ENCODE measurements around the gene SDC4.

SDC4 gene

GRCh38 chr20:45318386-45318939 is 29.8 kb downstream of the SDC4 start:
- no peak for DNase-seq (ENCODE audit: low spot score)

- no peak for DNase-seq (ENCODE audit: low spot score)
These were observed 30.4 kb downstream of the SDC4 start for GRCh38 chr20:45317826-45318225.

DNA sequence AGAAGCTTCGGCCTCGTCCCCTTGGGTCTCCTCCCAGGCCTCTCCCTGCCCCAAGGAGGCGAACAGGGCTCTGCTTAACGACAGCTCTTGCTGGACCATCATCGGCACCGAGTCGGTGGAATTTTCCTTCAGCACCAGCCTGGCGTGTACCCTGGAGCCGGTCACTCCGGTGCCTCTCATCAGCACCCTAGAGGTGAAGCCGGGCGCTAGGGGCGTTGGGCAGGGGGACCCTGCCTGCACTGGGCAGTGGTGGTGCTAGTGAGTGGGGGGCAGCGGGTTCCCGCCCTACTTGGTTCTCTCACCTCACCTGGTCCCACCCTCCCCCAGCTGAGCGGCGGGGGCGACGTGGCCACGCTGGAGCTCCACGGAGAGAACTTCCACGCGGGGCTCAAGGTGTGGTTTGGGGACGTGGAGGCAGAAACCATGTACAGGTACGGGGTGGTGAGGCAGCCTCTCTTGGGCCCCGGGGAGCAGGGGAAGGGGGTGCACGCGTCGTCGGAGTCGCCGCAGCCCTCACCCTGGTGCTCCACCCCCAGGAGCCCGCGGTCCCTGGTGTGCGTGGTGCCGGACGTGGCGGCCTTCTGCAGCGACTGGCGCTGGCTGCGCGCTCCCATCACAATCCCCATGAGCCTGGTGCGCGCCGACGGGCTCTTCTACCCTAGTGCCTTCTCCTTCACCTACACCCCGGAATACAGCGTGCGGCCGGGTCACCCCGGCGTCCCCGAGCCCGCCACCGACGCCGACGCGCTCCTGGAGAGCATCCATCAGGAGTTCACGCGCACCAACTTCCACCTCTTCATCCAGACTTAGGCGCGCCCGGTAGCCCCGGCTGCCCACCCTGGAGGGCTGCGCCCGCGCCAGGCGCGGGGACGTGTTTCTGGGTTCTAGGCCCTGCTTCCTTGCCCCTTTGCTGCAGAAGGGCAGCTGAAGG is 31.8 kb downstream of the SDC4 start:
- DNase-seq (ENCODE audit: low spot score): no peak

GRCh38 chr20:45315672-45316071 is 32.6 kb downstream of the SDC4 start:
- DNase-seq (ENCODE audit: low spot score): no peak

DNA sequence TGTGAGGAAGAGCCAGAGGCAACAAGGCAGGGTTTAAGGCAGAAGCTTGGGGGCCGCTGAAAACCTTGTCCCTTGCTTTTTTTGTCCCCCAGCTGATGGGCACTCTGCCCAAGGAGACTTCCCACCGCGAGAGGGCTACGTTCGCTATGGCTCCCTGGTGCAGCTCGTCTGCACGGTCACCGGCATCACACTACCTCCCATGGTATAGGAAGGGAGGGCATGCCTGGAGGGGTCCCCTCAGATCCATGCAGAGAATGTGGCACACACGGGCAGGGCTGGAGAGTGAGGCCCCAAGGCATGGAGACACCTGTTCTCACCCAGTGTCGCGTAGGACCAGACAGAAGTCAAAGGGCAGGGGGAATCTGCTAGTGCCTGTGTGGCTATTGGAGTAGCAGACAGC is 34.3 kb downstream of the SDC4 start:
- DNase-seq (ENCODE audit: low spot score): no peak

- no peak for DNase-seq (ENCODE audit: low spot score)
These were observed 35.0 kb downstream of the SDC4 start for GRCh38 chr20:45313065-45313695.

DNA sequence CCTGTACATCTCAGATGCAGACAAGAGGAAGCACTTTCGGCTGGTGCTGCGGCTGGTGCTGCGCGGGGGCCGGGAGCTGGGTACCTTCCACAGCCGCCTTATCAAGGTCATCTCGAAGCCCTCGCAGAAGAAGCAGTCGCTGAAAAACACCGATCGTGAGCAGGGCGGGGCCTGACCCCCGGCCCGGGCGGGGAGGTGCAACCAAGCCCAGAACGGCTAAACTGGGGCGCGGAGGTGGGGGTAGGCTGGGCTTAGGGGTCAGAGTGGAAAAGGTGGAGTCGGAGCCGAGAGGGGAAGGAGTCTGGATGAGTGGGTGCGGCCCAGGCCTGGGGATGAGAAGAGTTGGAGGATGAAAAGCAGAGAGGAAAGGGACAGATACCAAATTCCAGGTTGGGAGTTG is 36.0 kb downstream of the SDC4 start:
- no peak for DNase-seq (ENCODE audit: low spot score)

GRCh38 chr20:45311589-45312211 is 36.5 kb downstream of the SDC4 start:
- DNase-seq (ENCODE audit: low spot score): peak; percentile 50

DNA sequence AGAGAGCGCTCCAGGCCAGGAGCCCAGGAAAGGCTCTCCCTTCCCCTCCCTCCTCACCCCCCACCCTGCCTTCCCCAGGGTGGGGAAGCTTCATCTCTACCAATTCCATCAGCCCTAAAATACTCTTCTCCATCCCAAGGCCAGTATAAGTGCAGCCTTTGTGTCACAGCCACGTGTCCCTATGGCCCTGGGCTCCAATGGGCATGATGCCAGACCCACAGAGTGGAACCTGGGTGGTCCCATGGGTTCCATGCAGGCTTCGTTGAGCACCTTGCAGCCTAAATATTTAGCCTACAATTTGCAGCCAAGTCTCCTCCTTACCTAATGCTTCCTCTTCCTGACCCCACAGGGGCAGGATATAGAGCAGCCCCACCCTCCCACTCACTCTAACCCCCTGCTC is 39.1 kb downstream of the SDC4 start:
- no peak for DNase-seq (ENCODE audit: low spot score)

DNA sequence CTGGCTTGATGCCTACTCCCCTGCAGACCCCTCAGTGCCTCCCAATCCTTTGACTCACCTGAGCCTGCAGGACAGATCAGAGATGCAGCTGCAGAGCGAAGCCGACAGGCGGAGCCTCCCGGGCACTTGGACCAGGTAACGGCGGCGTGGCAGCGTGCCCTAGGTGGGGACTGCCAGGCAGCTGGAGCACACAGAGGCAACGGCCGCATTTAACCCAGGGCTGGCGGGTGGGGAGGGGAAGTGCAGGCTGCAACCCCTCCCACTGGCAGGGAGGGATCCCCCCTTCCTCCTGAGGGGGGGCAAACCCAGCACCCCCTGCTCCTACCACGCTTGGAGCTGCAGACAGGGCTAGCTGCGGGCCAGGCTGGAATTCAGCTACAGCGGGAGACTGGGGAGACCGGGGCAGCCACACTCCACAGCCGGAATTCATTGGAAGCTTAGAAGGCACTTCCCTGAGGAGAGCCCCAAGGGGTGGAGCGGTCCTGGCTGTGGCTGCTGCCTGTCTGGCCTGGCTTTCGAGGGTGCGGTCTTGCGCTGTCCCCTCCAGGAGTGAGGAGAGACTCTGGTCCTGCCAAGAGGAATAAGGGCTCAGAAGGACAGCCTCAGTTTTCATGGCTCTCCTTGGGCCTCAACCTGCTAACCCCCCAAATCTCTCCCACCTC is 40.0 kb downstream of the SDC4 start, which contains the start of gene MATN4:
Gene MATN4 (minus strand): TSS at position 183 of the 662 bp plus-strand sequence. CDS start 2,717 bp downstream, outside the sequence.
- DNase-seq (ENCODE audit: low spot score): no peak

GRCh38 chr20:45307076-45307640 is 41.1 kb downstream of the SDC4 start:
- no peak for DNase-seq (ENCODE audit: low spot score)

- DNase-seq (ENCODE audit: low spot score): peak; percentile 22
These were observed 41.7 kb downstream of the SDC4 start, which contains the start of gene RBPJL for GRCh38 chr20:45306431-45306982. RBPJL (plus strand) TSS chr20:45306840; CDS start chr20:45306923, 83 bp downstream.

DNA sequence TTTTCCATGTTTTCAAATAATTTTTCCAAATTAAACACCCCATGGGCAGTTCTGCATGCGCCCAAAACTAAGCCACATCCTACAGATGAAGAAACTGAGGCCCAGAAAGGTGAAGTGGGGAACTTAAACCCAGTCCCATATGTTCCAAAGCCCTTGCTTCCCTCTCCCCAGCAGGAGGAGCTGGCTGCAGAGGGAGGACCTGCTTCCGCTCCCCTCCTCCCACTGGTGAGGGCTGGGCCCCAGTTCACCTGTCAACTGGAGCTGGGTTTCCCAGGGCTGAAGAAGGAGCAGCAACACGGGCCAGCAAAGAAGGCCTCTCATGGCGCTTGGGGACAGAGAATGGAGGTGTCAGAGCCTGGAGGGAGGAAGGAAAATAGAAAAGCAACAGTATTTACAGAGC is 43.0 kb downstream of the SDC4 start:
- DNase-seq (ENCODE audit: low spot score): no peak

DNA sequence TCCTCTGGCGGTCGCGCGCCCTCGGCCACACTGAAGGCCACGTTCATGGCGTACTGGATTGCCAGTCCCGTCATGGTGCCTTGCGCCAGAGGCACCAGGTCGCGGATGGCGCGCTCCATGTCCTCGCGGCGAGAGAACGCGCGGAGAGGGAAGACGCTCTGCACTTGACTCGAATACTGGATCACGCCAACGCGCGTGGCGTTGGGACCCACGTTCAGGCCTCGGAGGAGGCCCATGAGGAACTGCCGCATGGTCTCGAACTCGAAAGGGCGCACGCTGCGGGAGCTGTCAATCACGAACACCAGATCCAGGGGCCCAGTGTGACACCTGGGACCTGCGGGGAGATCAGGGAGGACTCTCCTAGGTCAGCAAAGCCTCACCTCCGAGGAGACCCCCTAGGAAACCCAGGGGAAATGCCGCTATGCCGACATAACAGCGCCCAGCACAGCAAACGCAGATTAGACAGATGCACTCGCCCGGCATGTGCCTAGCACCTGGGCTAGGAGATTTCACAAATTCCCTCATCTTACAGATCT is 43.7 kb downstream of the SDC4 start:
- DNase-seq (ENCODE audit: low spot score): no peak

DNA sequence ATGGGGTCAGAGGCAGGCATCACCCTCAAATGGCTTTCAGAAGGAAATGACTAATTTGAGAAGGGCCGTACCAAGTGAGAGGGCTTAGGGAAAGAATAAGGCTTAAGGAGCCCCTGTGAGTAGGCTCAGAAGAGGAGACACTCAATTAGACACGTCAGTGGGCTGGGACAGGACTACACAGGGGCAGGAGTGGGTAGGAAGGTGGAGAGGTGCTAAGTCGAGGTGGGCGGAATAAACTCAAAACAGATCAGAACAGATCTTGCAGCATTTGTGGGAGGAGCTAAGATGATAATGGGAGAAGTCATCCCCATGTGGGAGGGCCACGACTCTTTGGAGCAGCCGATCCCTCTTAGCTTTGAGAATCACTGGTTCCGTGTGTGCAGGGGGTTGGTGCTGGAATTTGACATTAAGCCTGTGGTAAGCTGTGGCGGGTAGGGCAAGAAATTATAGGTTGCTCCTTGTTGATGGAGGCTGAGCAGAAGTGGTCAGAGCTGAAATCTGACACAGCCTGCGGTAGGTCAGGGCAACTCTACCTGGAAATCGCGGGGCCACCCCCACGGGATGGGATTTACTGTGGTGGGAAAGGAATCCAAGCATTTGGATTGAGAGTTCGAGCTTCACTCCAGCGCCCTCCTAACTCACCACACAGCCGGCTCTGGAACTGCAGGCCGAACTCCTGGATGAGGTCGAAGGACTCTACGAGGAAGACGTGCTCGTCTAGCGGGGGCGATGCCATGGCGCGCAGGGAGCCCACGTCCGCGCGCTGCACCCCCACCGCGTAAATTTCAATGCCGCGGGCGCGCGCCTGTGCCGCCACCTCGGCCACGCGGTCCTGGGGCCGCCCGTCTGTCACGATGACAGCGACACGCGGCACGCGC is 44.4 kb downstream of the SDC4 start:
- DNase-seq (ENCODE audit: low spot score): no peak

DNA sequence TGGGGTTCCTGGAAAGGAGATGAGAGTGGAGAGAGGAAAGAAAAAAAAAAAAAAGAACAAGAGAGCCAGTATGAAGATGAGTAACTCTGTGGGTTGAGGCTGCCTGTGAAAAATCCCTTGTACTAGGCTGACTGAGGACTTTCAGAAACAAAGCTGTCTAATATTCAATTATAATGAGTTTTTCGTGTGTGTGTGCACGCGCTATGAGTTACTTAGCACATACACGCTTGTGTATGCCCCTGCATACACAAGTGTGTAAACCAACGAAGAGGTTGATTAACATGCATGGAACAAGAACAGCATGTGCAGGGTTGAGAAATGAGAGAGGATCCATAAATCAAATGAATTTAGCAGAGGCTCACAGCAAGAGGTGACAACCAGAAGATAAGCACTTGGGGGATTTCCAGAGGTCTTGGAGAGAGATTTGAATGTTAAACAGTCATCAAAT is 46.4 kb downstream of the SDC4 start:
- no peak for DNase-seq (ENCODE audit: low spot score)

DNA sequence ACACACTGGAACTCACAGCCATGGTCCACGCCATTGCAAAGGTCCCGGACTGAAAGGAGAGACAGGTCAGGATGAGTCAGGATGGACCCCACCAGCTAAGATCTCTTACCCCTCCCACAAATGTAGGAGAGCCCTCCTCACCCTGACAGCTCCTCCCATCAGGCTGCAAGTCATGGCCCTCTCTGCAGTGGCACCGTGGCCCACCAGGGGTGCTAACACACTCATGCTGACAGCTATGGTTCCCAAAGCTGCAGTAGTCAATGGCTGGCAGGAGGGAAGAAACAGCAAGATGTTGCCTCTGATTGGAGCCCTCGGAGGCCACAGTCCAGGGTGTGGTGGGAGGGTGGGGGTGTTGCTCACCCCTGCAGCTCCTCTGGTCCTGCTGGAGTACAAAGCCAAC is 47.3 kb downstream of the SDC4 start:
- DNase-seq (ENCODE audit: low spot score): peak; percentile 70

DNA sequence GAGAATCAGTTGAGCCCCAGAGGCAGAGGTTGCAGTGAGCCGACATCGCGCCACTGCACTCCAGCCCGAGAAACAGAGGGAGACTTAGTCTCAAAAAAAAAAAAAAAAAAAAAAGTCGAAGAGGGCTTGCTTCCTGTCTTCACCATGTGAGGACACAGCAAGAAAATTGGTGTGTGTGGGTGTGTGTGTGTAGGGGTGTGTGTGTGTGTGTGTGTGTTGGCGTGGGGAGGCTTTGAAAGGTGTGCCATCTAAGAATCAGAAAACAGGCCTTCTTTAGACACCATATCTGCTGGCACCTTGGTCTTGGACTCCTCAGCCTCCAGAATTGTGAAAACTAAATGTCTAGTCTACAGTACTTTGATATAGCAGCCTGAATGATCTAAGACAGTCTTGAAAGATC is 48.4 kb downstream of the SDC4 start:
- DNase-seq (ENCODE audit: low spot score): no peak

DNA sequence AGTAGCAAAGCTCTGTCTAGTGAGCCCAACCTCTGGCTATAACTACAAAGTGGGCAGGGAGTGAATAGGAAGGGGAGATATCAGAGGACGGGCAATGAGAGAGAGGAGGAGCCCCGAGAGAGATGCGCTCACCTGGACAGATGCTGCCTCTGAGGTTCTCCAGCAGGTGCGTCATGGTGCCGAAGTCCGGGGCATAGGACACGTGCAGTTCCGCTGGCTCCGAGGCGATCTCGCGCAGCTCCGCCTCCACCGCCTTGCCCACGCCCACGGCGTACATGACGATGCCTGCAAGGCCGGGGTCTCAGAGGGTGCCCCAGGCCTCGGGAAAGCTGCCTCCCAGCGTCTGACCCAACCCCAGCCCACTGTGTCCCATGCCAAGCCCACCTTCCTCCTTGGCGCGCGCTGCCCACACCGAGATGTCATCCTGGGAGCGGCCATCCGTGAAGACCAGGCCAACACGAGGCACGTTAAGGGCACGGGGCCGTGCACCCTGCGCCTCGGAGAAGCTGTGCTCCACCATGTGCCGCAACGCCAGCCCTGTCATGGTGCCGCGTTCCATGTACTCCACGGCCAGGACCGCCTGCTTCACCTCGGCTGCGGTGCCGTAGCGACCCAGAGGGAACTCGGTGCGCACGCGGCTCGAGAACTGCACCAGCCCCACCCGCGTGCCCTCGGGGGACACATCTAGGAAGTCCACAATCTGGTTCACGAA is 50.3 kb downstream of the SDC4 start:
- DNase-seq (ENCODE audit: low spot score): no peak
